ENCODE data around the gene DHX32. TPM values are rescaled to one million over a fixed set of nuclear protein-coding genes. Genes with fewer than 3 reads are reported as not detected.

DHX32 gene
- total RNA-seq, 1 experiment from 2014 or later, result 45.6 TPM

GRCh38 chr10:125811251-125811650, 69.8 kb downstream of the DHX32 start:
- no peaks in the 10 kb centered on the region for H3K9me3 Mint-ChIP-seq (ENCODE audit: unreplicated experiment)
- DNase-seq (ENCODE audit: unreplicated experiment), result no peak
- CTCF ChIA-PET, result interaction anchor here (0.6 kb wide), 1 partner anchor 1924 kb away, joined by 3 read pairs; no protein-coding TSS in a partner anchor
- no peaks in the 10 kb centered on the region for H3K4me1 Mint-ChIP-seq (ENCODE audit: insufficient read depth, unreplicated experiment)
- no peaks in the 10 kb centered on the region for H3K27me3 Mint-ChIP-seq (ENCODE audit: insufficient read depth, unreplicated experiment)
- H3K27ac Mint-ChIP-seq (ENCODE audit: low read depth, unreplicated experiment), result no peak overlapping the region
- POLR2A ChIA-PET, result interaction anchor here (1.3 kb wide), 1 partner anchor 12 kb away, joined by 6 read pairs; the partner anchor contains the start of genes BCCIP and UROS
- no peak overlapping the region for H3K4me3 Mint-ChIP-seq (ENCODE audit: unreplicated experiment)
- TF ChIP-seq CTCF (IDR thresholded peaks at IDR 0.05; ENCODE audit: unreplicated experiment), result no peak
- H3K36me3 Mint-ChIP-seq (ENCODE audit: insufficient read depth, unreplicated experiment), result peaks cover 76% of the 10 kb centered on the region
- BruUV-seq (replicated peaks), result no TSS peak
- intact Hi-C loops (cut with micrococcal nuclease), result no loop called here

GRCh38 chr10:125808047-125808446, 73.0 kb downstream of the DHX32 start:
- ChIA-PET POLR2A (interaction anchor here (0.6 kb wide), 1 partner anchor 76 kb away, joined by 3 read pairs; no protein-coding TSS in a partner anchor), CTCF (interaction anchor here (0.5 to 0.7 kb wide), 2 partner anchors 554 to 1082 kb away, joined by 3 read pairs; no protein-coding TSS in a partner anchor)
- Mint-ChIP-seq H3K9me3 (ENCODE audit: unreplicated experiment) (no peaks in the 10 kb centered on the region), H3K27ac (ENCODE audit: low read depth, unreplicated experiment) (no peak overlapping the region), H3K4me3 (ENCODE audit: unreplicated experiment) (no peak overlapping the region), H3K27me3 (ENCODE audit: insufficient read depth, unreplicated experiment) (no peaks in the 10 kb centered on the region), H3K4me1 (ENCODE audit: insufficient read depth, unreplicated experiment) (no peaks in the 10 kb centered on the region), H3K36me3 (ENCODE audit: insufficient read depth, unreplicated experiment) (peaks cover 67% of the 10 kb centered on the region)
- intact Hi-C loops (cut with micrococcal nuclease), result no loop called here
- no peak for TF ChIP-seq CTCF (IDR thresholded peaks at IDR 0.05; ENCODE audit: unreplicated experiment)
- BruUV-seq (replicated peaks), result no TSS peak
- DNase-seq (ENCODE audit: unreplicated experiment), result no peak

- peaks cover 42% of the 10 kb centered on the region for H3K36me3 Mint-ChIP-seq (ENCODE audit: insufficient read depth, unreplicated experiment)
- DNase-seq (ENCODE audit: unreplicated experiment), result no peak
- no peak overlapping the region for H3K4me3 Mint-ChIP-seq (ENCODE audit: unreplicated experiment)
- no peak for TF ChIP-seq CTCF (IDR thresholded peaks at IDR 0.05; ENCODE audit: unreplicated experiment)
- no peak overlapping the region for H3K27ac Mint-ChIP-seq (ENCODE audit: low read depth, unreplicated experiment)
- intact Hi-C loops (cut with micrococcal nuclease), result no loop called here
- no peaks in the 10 kb centered on the region for H3K27me3 Mint-ChIP-seq (ENCODE audit: insufficient read depth, unreplicated experiment)
- no peaks in the 10 kb centered on the region for H3K9me3 Mint-ChIP-seq (ENCODE audit: unreplicated experiment)
- H3K4me1 Mint-ChIP-seq (ENCODE audit: insufficient read depth, unreplicated experiment), result no peaks in the 10 kb centered on the region
- ChIA-PET POLR2A (no interaction called here), CTCF (no interaction called here)
- BruUV-seq (replicated peaks), result no TSS peak
These were observed 78.4 kb downstream of the DHX32 start for GRCh38 chr10:125802739-125803138.

GRCh38 chr10:125802131-125802530, 79.0 kb downstream of the DHX32 start:
- no peaks in the 10 kb centered on the region for H3K9me3 Mint-ChIP-seq (ENCODE audit: unreplicated experiment)
- no peaks in the 10 kb centered on the region for H3K4me1 Mint-ChIP-seq (ENCODE audit: insufficient read depth, unreplicated experiment)
- no peak overlapping the region for H3K27ac Mint-ChIP-seq (ENCODE audit: low read depth, unreplicated experiment)
- ChIA-PET POLR2A (interaction anchor here (1.0 kb wide), 1 partner anchor 18 kb away, joined by 3 read pairs; no protein-coding TSS in a partner anchor), CTCF (no interaction called here)
- no peak for DNase-seq (ENCODE audit: unreplicated experiment)
- H3K4me3 Mint-ChIP-seq (ENCODE audit: unreplicated experiment), result no peak overlapping the region
- no peak for TF ChIP-seq CTCF (IDR thresholded peaks at IDR 0.05; ENCODE audit: unreplicated experiment)
- BruUV-seq (replicated peaks), result no TSS peak
- intact Hi-C loops (cut with micrococcal nuclease), result no loop called here
- H3K36me3 Mint-ChIP-seq (ENCODE audit: insufficient read depth, unreplicated experiment), result peaks cover 37% of the 10 kb centered on the region
- H3K27me3 Mint-ChIP-seq (ENCODE audit: insufficient read depth, unreplicated experiment), result no peaks in the 10 kb centered on the region
